Epithelial cell of proximal tubule (primary cell): ENCODE results near the gene MEA1. TPM values are rescaled to one million over a fixed set of nuclear protein-coding genes. Genes with fewer than 3 reads are reported as not detected.

Experiments used
- DNase-seq: peaks from one replicate; pipeline ENCODE4 v3.0.0-alpha.2; 2011; ENCODE audit warnings: low read depth
- H3K4me3 ChIP-seq: 2 replicates; pipeline ENCODE4 v1.5.1; 2011; ENCODE audit warnings: low read depth, mild to moderate bottlenecking, low read length
- total RNA-seq: library from RNA; depleted of rRNA; stranded (reverse); fragments of >200 nt; gene quantifications from 2 replicates; pipeline ENCODE4 v1.2.3, GENCODE V29; 2015
- TF ChIP-seq, protein P1 (sequence below): conservative IDR thresholded peaks from 2 replicates; pipeline ENCODE4 v1.5.1; 2012; ENCODE audit warnings: low read depth, mild to moderate bottlenecking, low read length

MEA1 gene
- total RNA-seq, 1 donor from 2014 or later: 108 TPM

DNA sequence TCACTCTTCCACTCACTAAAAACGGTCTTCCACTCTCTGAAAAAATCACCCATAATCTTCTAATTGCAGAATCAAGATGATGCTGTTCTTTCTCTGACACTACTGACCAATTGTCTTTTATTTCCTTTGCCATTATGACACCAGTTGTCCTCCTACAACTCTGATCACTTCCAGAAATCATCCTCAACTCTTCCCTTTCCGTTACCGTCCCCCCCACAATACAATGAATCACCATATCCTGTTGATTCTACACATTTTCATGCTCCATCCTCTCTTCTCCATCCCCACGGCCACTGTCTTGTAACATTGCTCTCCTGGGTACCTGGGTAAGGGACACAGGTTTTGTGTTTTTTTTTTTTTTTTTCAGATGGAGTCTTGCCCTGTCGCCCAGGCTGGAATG lies 31.9 kb downstream of the MEA1 start:
- H3K4me3 ChIP-seq: no peak overlapping the region
- no peak for DNase-seq
- TF ChIP-seq, protein P1, sequence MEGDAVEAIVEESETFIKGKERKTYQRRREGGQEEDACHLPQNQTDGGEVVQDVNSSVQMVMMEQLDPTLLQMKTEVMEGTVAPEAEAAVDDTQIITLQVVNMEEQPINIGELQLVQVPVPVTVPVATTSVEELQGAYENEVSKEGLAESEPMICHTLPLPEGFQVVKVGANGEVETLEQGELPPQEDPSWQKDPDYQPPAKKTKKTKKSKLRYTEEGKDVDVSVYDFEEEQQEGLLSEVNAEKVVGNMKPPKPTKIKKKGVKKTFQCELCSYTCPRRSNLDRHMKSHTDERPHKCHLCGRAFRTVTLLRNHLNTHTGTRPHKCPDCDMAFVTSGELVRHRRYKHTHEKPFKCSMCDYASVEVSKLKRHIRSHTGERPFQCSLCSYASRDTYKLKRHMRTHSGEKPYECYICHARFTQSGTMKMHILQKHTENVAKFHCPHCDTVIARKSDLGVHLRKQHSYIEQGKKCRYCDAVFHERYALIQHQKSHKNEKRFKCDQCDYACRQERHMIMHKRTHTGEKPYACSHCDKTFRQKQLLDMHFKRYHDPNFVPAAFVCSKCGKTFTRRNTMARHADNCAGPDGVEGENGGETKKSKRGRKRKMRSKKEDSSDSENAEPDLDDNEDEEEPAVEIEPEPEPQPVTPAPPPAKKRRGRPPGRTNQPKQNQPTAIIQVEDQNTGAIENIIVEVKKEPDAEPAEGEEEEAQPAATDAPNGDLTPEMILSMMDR: no peak

- TF ChIP-seq, protein P1: no peak
- DNase-seq: no peak
- peak overlapping the region; percentile 90 for H3K4me3 ChIP-seq
Observed at GRCh38 chr6:42979523-42980177, 34.1 kb downstream of the MEA1 start.

- TF ChIP-seq, protein P1: no peak
- DNase-seq: peak; percentile 36
- H3K4me3 ChIP-seq: peak within 1 kb of the TSS; percentile 90
Observed at GRCh38 chr6:42978839-42979522, 34.8 kb downstream of the MEA1 start, which contains the start of gene PEX6. PEX6 (minus strand) TSS chr6:42979181; CDS start chr6:42979150, 31 bp downstream.

DNA sequence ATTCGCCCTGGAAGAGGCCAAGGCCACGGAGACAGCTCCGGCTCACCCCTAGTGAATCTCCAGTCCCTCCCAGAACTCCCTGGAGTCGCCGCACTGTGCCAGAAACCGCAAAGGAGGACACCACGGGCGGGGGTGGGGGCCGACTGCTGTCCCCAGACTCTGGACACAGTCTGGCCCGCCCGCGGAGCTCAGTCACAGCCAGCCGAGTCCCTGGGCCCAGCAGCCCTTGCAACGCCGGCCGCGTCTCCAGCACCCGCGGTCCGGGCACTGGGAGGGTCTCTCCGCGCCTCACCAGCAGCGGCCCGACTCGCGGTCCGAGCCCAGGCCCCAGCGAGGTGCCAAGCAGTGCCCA lies 35.3 kb downstream of the MEA1 start:
- DNase-seq: no peak
- peak overlapping the region; percentile 90 for H3K4me3 ChIP-seq
- TF ChIP-seq, protein P1: no peak

DNA sequence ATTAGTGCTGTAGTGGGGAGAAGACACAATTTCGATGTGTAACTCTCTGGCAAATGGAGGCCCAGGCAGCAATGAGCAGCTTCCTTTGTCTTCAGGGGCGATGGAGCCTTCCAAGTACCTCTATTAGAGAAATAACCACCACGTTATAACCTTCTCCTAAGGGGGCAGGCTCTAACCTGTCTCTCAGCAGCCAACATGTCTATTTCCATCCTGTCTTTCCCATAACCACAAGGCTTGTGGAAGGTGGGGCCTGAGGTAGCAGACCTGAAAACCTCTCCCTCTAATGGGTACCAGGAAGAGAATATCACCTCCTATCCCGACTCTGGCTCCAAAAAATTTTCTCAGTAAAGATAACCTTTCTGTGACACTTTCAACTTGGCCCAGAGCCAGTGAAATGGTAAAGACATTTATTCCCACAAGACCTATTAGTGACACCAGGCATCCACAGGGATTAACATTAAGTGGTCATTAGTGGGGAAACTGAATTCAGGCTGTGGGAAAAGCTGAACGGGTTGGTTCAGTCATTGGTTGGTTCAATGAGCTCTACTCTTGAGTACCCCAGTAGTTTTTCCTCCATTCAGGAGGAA lies 38.7 kb downstream of the MEA1 start:
- DNase-seq: no peak
- H3K4me3 ChIP-seq: no peak overlapping the region
- TF ChIP-seq, protein P1: no peak

DNA sequence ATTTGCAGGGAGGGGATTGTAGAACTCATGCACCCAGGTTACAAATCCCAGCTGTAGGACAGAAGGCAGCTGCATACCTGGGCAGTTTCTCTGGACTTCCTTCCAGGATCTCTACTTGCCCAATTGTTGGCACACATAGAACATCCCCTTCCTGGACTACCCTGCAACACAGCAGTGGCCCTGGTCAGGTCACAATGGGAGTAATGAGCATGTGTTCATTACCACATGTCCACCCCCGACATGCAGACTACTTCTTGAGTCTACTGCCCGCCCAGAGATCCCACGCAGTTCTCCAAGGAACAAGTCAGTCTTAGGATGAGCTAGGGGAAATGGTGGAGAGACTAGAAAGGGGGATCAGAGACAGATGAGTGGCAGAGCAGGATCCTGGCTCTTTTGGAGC lies 39.8 kb downstream of the MEA1 start:
- no peak for DNase-seq
- TF ChIP-seq, protein P1: no peak

More for the DNA sequence above, 39.8 kb downstream of the MEA1 start:
- no peak overlapping the region for H3K4me3 ChIP-seq
